Measurements from ENCODE around the gene PPM1M. TPM values are rescaled to one million over a fixed set of nuclear protein-coding genes. Genes with fewer than 3 reads are reported as not detected.

PPM1M gene
- total RNA-seq, 1 experiment from 2014 or later, result 6.7 TPM

GRCh38 chr3:52211268-52211891 is 34.2 kb upstream of the PPM1M start:
- Histone ChIP-seq H3K27me3 (replicated peaks; ENCODE audit: control insufficient read depth, insufficient read depth, low read length) (no peaks in the 10 kb centered on the region), H3K9me3 (no peaks in the 10 kb centered on the region), H3K4me3 (ENCODE audit: low read depth, low read length) (no peak overlapping the region), H3K36me3 (ENCODE audit: control insufficient read depth, insufficient read depth, low read length) (peaks cover 10% of the 10 kb centered on the region), H3K4me1 (peaks cover 13% of the 10 kb centered on the region)
- POLR2A ChIA-PET, result interaction anchor here (0.7 kb wide), 1 partner anchor 67 kb away, joined by 3 read pairs; the partner anchor contains the start of gene WDR82
- Mint-ChIP-seq H3K4me1 (ENCODE audit: low read depth, unreplicated experiment) (peaks cover 9% of the 10 kb centered on the region), H3K4me3 (ENCODE audit: unreplicated experiment) (no peak overlapping the region), H3K9me3 (ENCODE audit: unreplicated experiment) (no peaks in the 10 kb centered on the region), H3K36me3 (ENCODE audit: insufficient read depth, unreplicated experiment) (peaks cover 79% of the 10 kb centered on the region), H3K27ac (ENCODE audit: unreplicated experiment) (no peak overlapping the region), H3K27me3 (ENCODE audit: insufficient read depth, unreplicated experiment) (no peaks in the 10 kb centered on the region)
- CTCF ChIA-PET, result interaction anchor here (0.6 kb wide), 1 partner anchor 21 kb away, joined by 4 read pairs; no protein-coding TSS in a partner anchor
- DNase-seq, result no peak
- TF ChIP-seq CTCF (IDR thresholded peaks at IDR 0.05; ENCODE audit: insufficient read depth in 1 of 2, low read depth in 1 of 2, low read length in 1 of 2, severe bottlenecking in 1 of 2, unreplicated experiment in 1 of 2), result no peak
- intact Hi-C loops (cut with micrococcal nuclease; ENCODE audit: unreplicated experiment), result loop anchor here (5.0 kb wide), 1 partner anchor 59 kb away; the partner anchor contains the start of gene POC1A
- no TSS peak for BruUV-seq (replicated peaks)

GRCh38 chr3:52213005-52213404 is 32.6 kb upstream of the PPM1M start:
- peaks cover 63% of the 10 kb centered on the region for H3K36me3 Mint-ChIP-seq (ENCODE audit: insufficient read depth, unreplicated experiment)
- DNase-seq, result no peak

GRCh38 chr3:52213901-52214300 is 31.7 kb upstream of the PPM1M start:
- no peaks in the 10 kb centered on the region for H3K9me3 Mint-ChIP-seq (ENCODE audit: unreplicated experiment)
- H3K27me3 ChIP-seq (replicated peaks; ENCODE audit: control insufficient read depth, insufficient read depth, low read length), result no peaks in the 10 kb centered on the region
- peaks cover 9% of the 10 kb centered on the region for H3K4me1 Mint-ChIP-seq (ENCODE audit: low read depth, unreplicated experiment)
- no peaks in the 10 kb centered on the region for H3K27me3 Mint-ChIP-seq (ENCODE audit: insufficient read depth, unreplicated experiment)
- intact Hi-C loops (cut with micrococcal nuclease; ENCODE audit: unreplicated experiment), result loop anchor here (5.0 kb wide), 1 partner anchor 62 kb away; the partner anchor contains the start of gene POC1A
- no TSS peak for BruUV-seq (replicated peaks)
- H3K36me3 ChIP-seq (ENCODE audit: control insufficient read depth, insufficient read depth, low read length), result peaks cover 10% of the 10 kb centered on the region
- H3K4me3 ChIP-seq (ENCODE audit: low read depth, low read length), result no peak overlapping the region
- POLR2A ChIA-PET, result no interaction called here
- DNase-seq, result no peak
- H3K9me3 ChIP-seq, result no peaks in the 10 kb centered on the region
- no peak overlapping the region for H3K4me3 Mint-ChIP-seq (ENCODE audit: unreplicated experiment)
- H3K4me1 ChIP-seq, result peaks cover 13% of the 10 kb centered on the region
- peaks cover 54% of the 10 kb centered on the region for H3K36me3 Mint-ChIP-seq (ENCODE audit: insufficient read depth, unreplicated experiment)
- no peak for TF ChIP-seq CTCF (IDR thresholded peaks at IDR 0.05; ENCODE audit: insufficient read depth in 1 of 2, low read depth in 1 of 2, low read length in 1 of 2, severe bottlenecking in 1 of 2, unreplicated experiment in 1 of 2)
- CTCF ChIA-PET, result interaction anchor here (1.4 kb wide), 1 partner anchor 18 kb away, joined by 3 read pairs; no protein-coding TSS in a partner anchor
- H3K27ac Mint-ChIP-seq (ENCODE audit: unreplicated experiment), result no peak overlapping the region

More at GRCh38 chr3:52213005-52213404, 32.6 kb upstream of the PPM1M start:
- no peak overlapping the region for H3K27ac Mint-ChIP-seq (ENCODE audit: unreplicated experiment)
- H3K27me3 ChIP-seq (replicated peaks; ENCODE audit: control insufficient read depth, insufficient read depth, low read length), result no peaks in the 10 kb centered on the region
- ChIA-PET CTCF (interaction anchor here (1.4 kb wide), 1 partner anchor 19 kb away, joined by 3 read pairs; no protein-coding TSS in a partner anchor), POLR2A (no interaction called here)
- no peak overlapping the region for H3K4me3 ChIP-seq (ENCODE audit: low read depth, low read length)
- H3K9me3 Mint-ChIP-seq (ENCODE audit: unreplicated experiment), result no peaks in the 10 kb centered on the region
- peaks cover 13% of the 10 kb centered on the region for H3K4me1 ChIP-seq
- no peak for TF ChIP-seq CTCF (IDR thresholded peaks at IDR 0.05; ENCODE audit: insufficient read depth in 1 of 2, low read depth in 1 of 2, low read length in 1 of 2, severe bottlenecking in 1 of 2, unreplicated experiment in 1 of 2)
- H3K4me1 Mint-ChIP-seq (ENCODE audit: low read depth, unreplicated experiment), result peaks cover 9% of the 10 kb centered on the region
- no peak overlapping the region for H3K4me3 Mint-ChIP-seq (ENCODE audit: unreplicated experiment)
- BruUV-seq (replicated peaks), result no TSS peak
- intact Hi-C loops (cut with micrococcal nuclease; ENCODE audit: unreplicated experiment), result loop anchor here (5.0 kb wide), 1 partner anchor 61 kb away; the partner anchor contains the start of gene POC1A
- no peaks in the 10 kb centered on the region for H3K9me3 ChIP-seq
- no peaks in the 10 kb centered on the region for H3K27me3 Mint-ChIP-seq (ENCODE audit: insufficient read depth, unreplicated experiment)
- H3K36me3 ChIP-seq (ENCODE audit: control insufficient read depth, insufficient read depth, low read length), result peaks cover 10% of the 10 kb centered on the region
